Stomach (tissue), 9 donors: ENCODE measurements around the gene RAD9A. TPM values are rescaled to one million over a fixed set of nuclear protein-coding genes. Genes with fewer than 3 reads are reported as not detected.

Source experiments
- DNase-seq, 2 donors: peaks; one replicate each; pipeline versions ENCODE4 v3.0.0 to v3.0.0-alpha.2; 2013 to 2019
- H3K27ac ChIP-seq, 5 donors: fragments of 200-600 bp in 4 of 5; sonication (generic) in 4 of 5; one replicate each; pipeline ENCODE4 v1.5.1; 2013 to 2019; ENCODE audit warnings: mild to moderate bottlenecking in 1 of 5, moderate library complexity in 1 of 5
- H3K27me3 ChIP-seq, 3 donors: fragments of 200-600 bp; sonication (generic); one replicate each; pipeline ENCODE4 v1.5.1; 2017 to 2019; ENCODE audit warnings: mixed run types in 1 of 3
- H3K36me3 ChIP-seq, 4 donors: fragments of 200-600 bp; sonication (generic); 1 replicate in 3 of 4; 2 replicates in 1 of 4; pipeline ENCODE4 v1.5.1; 2016 to 2019
- H3K4me1 ChIP-seq, 4 donors: fragments of 200-600 bp; sonication (generic); one replicate each; pipeline ENCODE4 v1.5.1; 2016 to 2019
- H3K4me3 ChIP-seq, 4 donors: fragments of 200-600 bp; sonication (generic) in 3 of 4; one replicate each; pipeline ENCODE4 v1.5.1; 2016 to 2019; ENCODE audit warnings: mild to moderate bottlenecking in 1 of 4
- H3K9me3 ChIP-seq, 4 donors: fragments of 200-600 bp; sonication (generic); one replicate each; pipeline ENCODE4 v1.5.1; 2016 to 2019
- CTCF ChIP-seq, 7 experiments: fragments of 450-650 bp in 4 of 7; fragments of 200-600 bp in 3 of 7; sonication (generic) in 3 of 7; IDR thresholded peaks; one replicate each; pipeline ENCODE4 v1.5.1; 2016 to 2019; ENCODE audit warnings: antibody characterized with exemption in 7 of 7, control low read depth in 2 of 7, mild to moderate bottlenecking in 1 of 7
- EP300 ChIP-seq: sonication (generic); formaldehyde crosslinking; IDR thresholded peaks from one replicate; pipeline ENCODE4 v1.6.1; 2017; ENCODE audit warnings: antibody characterized with exemption
- POLR2A ChIP-seq, 4 donors: fragments of 450-650 bp; IDR thresholded peaks; one replicate each; pipeline ENCODE4 v1.6.1; 2016; ENCODE audit warnings: antibody characterized with exemption in 4 of 4, control low read depth in 2 of 4, mild to moderate bottlenecking in 1 of 4, moderate library complexity in 1 of 4
- POLR2AphosphoS5 ChIP-seq, 3 donors: sonication (generic); formaldehyde crosslinking; IDR thresholded peaks; one replicate each; pipeline ENCODE4 v1.6.1; 2016; ENCODE audit warnings: antibody characterized with exemption in 3 of 3
- WGBS, 5 donors: extraction: QIAGEN DNeasy Blood & Tissue Kit in 3 of 5; methylation state at CpG; one replicate each; pipeline versions ENCODE4 v1.1.5 to v1.1.7; 2013 to 2018; 5-methylcytosine and 5-hydroxymethylcytosine counted together
- intact Hi-C: fragments of 100-400 bp; cut with DNase I; formaldehyde crosslinking; loops from one replicate; pipeline ENCODE4 v1.15.1; 2023; ENCODE audit warnings: low total_unique reads
- polyA plus RNA-seq, 3 donors: library from polyadenylated mRNA; stranded (reverse); fragments of 200-250 nt; gene quantifications; one replicate each; pipeline ENCODE4 v1.2.3, GENCODE V29; 2013
- total RNA-seq, 5 donors: library from RNA; depleted of rRNA; stranded (reverse); fragments of >200 nt; gene quantifications; one replicate each; pipeline versions ENCODE4 v1.1.0 to v1.2.3, GENCODE V29; 2014 to 2016
- donor health status: healthy with polysubstance abuse.
- donor health status: Bipolar disorder and iron deficiency.
- donor health status: healthy.

Gene RAD9A
- total and polyA plus RNA-seq, 8 donors = 7.0 to 88.9 (median 28.7) TPM

- DNase-seq = no peak
- WGBS, 5 donors = 69 to 90% (median 73%) methylated on average over 2 to 4 of the region's 4 CpGs
- Histone ChIP-seq H3K4me3 (peak overlapping the region in 1 of 4 donors; percentile 5), H3K27ac (peak overlapping the region; percentile 91 to 100 (median 100)), H3K4me1 (peaks cover 63 to 75% (median 68%) of the 10 kb centered on the region in 4 donors), H3K27me3 (no peaks in the 10 kb centered on the region), H3K9me3 (no peaks in the 10 kb centered on the region), H3K36me3 (peaks cover 0 to 7% (median 0%) of the 10 kb centered on the region in 4 donors)
- intact Hi-C loops = no loop called here
- TF ChIP-seq POLR2A (IDR thresholded peaks at IDR 0.05) (no peak), EP300 (no peak), POLR2AphosphoS5 (IDR thresholded peaks at IDR 0.05) (no peak), CTCF (IDR thresholded peaks at IDR 0.05) (no peak)
These were observed 35.9 kb upstream of the RAD9A start for GRCh38 chr11:67355794-67356386.

DNA sequence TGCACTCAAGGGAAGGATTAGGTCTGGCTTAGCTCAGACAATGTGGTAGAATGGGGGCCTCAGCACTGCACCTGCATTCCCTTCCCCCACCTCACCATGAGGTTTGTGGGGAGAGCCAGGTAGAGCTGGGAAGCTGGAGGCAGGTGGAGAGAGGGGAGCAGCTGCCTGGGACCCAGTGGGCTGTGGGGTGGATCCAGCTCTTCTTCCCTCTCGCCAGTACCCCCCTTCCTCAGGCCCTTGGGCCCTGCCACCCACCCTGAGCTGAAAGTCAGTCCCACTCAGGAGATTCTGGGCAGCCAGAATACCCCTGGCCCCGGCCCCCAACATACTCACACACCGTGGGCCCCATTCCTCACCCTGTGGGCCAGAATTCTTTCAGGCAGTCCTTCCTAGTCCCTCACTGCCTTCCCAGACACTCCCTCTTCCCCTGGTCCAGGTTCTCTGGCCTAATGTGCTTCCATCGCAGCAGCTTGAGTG, 35.4 kb upstream of the RAD9A start:
- Histone ChIP-seq H3K27me3 (no peaks in the 10 kb centered on the region), H3K36me3 (peaks cover 0 to 5% (median 0%) of the 10 kb centered on the region in 4 donors), H3K9me3 (no peaks in the 10 kb centered on the region), H3K4me1 (peaks cover 57 to 70% (median 63%) of the 10 kb centered on the region in 4 donors), H3K27ac (peak overlapping the region; percentile 91 to 100 (median 100)), H3K4me3 (peak overlapping the region in 1 of 4 donors; percentile 5)
- no peak for TF ChIP-seq EP300
- TF ChIP-seq POLR2AphosphoS5 (IDR thresholded peaks at IDR 0.05) = no peak
- no peak for TF ChIP-seq CTCF (IDR thresholded peaks at IDR 0.05)
- TF ChIP-seq POLR2A (IDR thresholded peaks at IDR 0.05) = no peak
- no peak for DNase-seq
- intact Hi-C loops = no loop called here
- 26 to 43% (median 36%) methylated on average over 3 to 4 of the region's 4 CpGs for WGBS, 5 donors

DNA sequence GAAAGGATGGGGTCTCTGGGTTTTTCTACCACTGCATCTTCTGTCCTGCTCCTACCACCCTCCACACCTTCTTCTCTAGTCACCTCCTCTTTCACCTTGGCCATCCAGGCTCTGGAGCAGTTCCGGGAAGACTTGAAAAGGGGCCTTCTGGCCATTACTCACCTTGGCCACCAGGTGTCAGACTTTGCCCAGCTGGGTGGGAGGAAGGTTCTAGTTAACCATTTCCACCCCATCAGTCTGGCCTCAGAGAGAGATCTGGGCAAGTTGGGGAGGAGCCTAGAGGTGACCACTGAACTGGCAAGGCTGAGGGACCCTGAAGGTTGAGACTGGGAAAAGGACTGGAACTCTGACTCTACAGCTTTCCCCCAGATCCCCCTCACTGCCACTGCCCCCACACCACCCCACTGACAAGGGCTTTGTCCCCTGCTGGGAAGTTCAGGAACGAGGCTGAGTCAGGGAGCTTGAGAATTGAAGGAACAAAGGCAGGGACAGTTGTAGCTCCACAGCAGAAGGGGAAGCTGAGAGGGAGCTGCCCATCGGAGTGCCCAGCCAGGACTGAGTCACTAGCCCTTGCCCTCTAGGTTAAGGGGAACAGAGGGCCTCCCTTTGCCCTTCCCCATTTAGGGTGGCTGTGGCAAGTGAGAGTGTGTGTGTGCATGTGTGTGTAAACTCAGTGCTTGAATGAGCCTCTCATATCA, 34.8 kb upstream of the RAD9A start:
- WGBS, 5 donors = 13 to 34% (median 27%) methylated on average over 3 of the region's 3 CpGs
- TF ChIP-seq CTCF (IDR thresholded peaks at IDR 0.05) = peak in 6 of 7 experiments; percentile 39 to 98 (median 96)
- no peak for TF ChIP-seq EP300
- TF ChIP-seq POLR2AphosphoS5 (IDR thresholded peaks at IDR 0.05) = peak in 2 of 3 donors; percentile 47 to 80
- Histone ChIP-seq H3K4me3 (peak overlapping the region in 1 of 4 donors; percentile 5), H3K36me3 (no peaks in the 10 kb centered on the region), H3K27me3 (no peaks in the 10 kb centered on the region), H3K27ac (peak overlapping the region; percentile 91 to 100 (median 100)), H3K9me3 (no peaks in the 10 kb centered on the region), H3K4me1 (peaks cover 52 to 64% (median 57%) of the 10 kb centered on the region in 4 donors)
- intact Hi-C loops = no loop called here
- peak; percentile 79 to 92 for DNase-seq

DNA sequence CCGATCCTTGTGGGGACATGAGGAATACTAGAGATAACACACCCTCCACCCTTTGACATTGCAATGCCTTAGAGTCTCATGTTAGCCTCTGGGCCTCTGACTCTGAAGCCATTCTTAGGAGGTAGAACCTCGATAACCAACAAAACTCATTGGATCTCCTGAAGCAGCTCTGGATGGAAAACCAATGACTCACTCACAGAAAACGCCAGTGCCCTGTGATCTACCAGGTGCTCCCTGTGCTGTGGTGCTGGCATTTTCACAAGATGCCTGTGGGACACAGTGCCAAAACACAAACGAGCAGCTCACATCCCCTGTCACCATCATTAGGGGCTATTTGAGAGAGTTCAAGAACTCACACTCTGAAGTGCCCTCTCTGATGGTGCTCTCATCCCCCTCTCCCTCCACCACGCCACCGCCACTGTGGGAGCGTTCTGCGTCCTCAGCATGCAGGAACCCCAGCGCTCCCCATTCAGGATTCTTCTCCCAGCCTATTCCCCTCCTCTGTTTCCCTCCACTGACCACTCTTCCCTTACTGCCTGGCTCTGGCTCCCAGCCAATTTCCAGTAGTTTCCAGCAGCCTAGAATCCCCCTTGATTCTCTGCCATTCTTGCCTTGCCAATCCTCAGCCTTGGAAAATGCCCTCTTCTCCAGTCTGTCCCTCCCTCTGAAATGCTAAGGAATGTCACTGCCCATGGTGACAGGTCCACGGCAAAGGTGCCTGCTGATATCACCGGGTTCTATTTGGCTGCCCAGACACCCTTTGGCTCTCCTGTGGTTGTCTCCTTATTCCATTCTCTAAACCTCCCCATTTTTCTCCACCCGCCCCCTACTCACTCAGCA, 33.7 kb upstream of the RAD9A start:
- Histone ChIP-seq H3K9me3 (no peaks in the 10 kb centered on the region), H3K36me3 (no peaks in the 10 kb centered on the region), H3K27me3 (no peaks in the 10 kb centered on the region), H3K4me3 (no peak overlapping the region), H3K27ac (peak overlapping the region in 4 of 5 donors; percentile 99 to 100 (median 100)), H3K4me1 (peaks cover 43 to 56% (median 48%) of the 10 kb centered on the region in 4 donors)
- intact Hi-C loops = no loop called here
- 69 to 80% (median 80%) methylated on average over 12 of the region's 12 CpGs for WGBS, 5 donors
- TF ChIP-seq CTCF (IDR thresholded peaks at IDR 0.05) (no peak), POLR2AphosphoS5 (IDR thresholded peaks at IDR 0.05) (no peak), POLR2A (IDR thresholded peaks at IDR 0.05) (no peak), EP300 (no peak)
- no peak for DNase-seq
